ENCODE measurements around the gene RNF167. TPM values are rescaled to one million over a fixed set of nuclear protein-coding genes. Genes with fewer than 3 reads are reported as not detected.

RNF167 gene
- total RNA-seq, 1 donor from 2014 or later: 106 TPM

DNA sequence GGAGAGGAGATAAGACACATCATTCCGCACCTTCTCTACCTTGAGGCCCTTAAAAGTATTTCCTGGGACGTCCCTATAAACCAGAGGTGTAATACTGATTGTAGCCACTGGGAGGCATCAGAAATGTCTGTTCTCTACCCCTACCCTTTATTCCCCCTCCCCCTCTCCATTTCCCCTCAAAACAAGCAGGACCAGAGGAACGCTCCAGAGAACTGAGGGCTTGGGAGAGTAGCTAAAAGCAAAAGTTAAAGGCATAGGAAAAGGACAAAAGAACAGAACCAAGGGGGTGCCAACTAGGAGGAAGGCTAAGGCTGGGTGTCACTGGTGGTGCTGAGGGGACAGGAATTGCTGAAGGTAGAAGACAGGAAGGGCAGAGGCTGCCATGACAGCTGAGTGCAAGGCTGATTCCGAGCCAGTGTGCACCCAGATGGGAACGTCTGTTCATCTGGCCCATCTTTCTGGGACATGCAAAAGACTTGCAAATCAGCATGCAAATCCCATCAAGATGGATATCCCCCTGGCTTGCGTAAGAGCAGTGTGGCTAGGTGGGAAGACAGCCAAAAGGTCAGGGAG, 40.7 kb downstream of the RNF167 start:
- no peaks in the 10 kb centered on the region for H3K9me3 Mint-ChIP-seq (ENCODE audit: low read depth)
- peak; percentile 71 for TF ChIP-seq CTCF (IDR thresholded peaks at IDR 0.05; ENCODE audit: unreplicated experiment)
- H3K36me3 Mint-ChIP-seq (ENCODE audit: insufficient read depth): peaks cover 10% of the 10 kb centered on the region
- peaks cover 2% of the 10 kb centered on the region for H3K4me1 Mint-ChIP-seq (ENCODE audit: low read depth)
- H3K4me3 Mint-ChIP-seq (ENCODE audit: low read depth): no peak overlapping the region
- DNase-seq (ENCODE audit: low spot score, unreplicated experiment): peak; percentile 46
- no peaks in the 10 kb centered on the region for H3K27me3 Mint-ChIP-seq
- peak overlapping the region; percentile 29 for H3K27ac Mint-ChIP-seq

DNA sequence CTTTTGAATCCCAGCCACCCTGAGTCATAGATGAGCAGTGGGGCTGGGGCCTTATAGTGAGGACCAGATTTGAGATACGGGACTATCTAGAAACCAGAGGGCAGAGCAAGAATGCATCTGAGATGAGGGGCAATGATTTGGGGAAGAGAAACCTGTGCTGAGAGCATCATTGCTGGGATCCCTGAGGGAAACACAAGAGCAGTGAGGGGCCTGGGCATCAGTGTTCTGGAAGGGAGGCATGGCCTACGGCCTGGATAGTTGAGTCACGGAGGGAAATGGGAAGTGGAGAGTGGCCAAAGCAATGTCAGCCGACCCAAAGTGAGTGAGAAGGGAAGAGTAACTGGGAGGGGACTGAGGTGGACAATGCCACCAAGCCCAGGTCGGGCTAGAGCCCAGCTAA, 42.2 kb downstream of the RNF167 start:
- H3K27ac Mint-ChIP-seq: no peak overlapping the region
- peaks cover 8% of the 10 kb centered on the region for H3K4me1 Mint-ChIP-seq (ENCODE audit: low read depth)
- no peak for TF ChIP-seq CTCF (IDR thresholded peaks at IDR 0.05; ENCODE audit: unreplicated experiment)

GRCh38 chr17:4986403-4986802, 46.3 kb downstream of the RNF167 start:
- no peaks in the 10 kb centered on the region for H3K9me3 Mint-ChIP-seq (ENCODE audit: low read depth)
- H3K36me3 Mint-ChIP-seq (ENCODE audit: insufficient read depth): peaks cover 2% of the 10 kb centered on the region
- no peak for TF ChIP-seq CTCF (IDR thresholded peaks at IDR 0.05; ENCODE audit: unreplicated experiment)
- H3K4me3 Mint-ChIP-seq (ENCODE audit: low read depth): peak overlapping the region; percentile 81
- peaks cover 16% of the 10 kb centered on the region for H3K4me1 Mint-ChIP-seq (ENCODE audit: low read depth)
- peak overlapping the region; percentile 85 for H3K27ac Mint-ChIP-seq
- no peak for DNase-seq (ENCODE audit: low spot score, unreplicated experiment)
- H3K27me3 Mint-ChIP-seq: no peaks in the 10 kb centered on the region

More for the DNA sequence above, 42.2 kb downstream of the RNF167 start:
- H3K27me3 Mint-ChIP-seq: no peaks in the 10 kb centered on the region
- H3K4me3 Mint-ChIP-seq (ENCODE audit: low read depth): no peak overlapping the region
- peaks cover 9% of the 10 kb centered on the region for H3K36me3 Mint-ChIP-seq (ENCODE audit: insufficient read depth)
- DNase-seq (ENCODE audit: low spot score, unreplicated experiment): no peak
- no peaks in the 10 kb centered on the region for H3K9me3 Mint-ChIP-seq (ENCODE audit: low read depth)

GRCh38 chr17:4986951-4987766, 47.1 kb downstream of the RNF167 start, which contains the start of gene CAMTA2:
Gene CAMTA2 (minus strand): TSS chr17:4987675. CDS start chr17:4986222, 1,453 bp downstream.
- DNase-seq (ENCODE audit: low spot score, unreplicated experiment): peak; percentile 81
- peak; percentile 95 for TF ChIP-seq CTCF (IDR thresholded peaks at IDR 0.05; ENCODE audit: unreplicated experiment)
- no peaks in the 10 kb centered on the region for H3K27me3 Mint-ChIP-seq
- peaks cover 16% of the 10 kb centered on the region for H3K4me1 Mint-ChIP-seq (ENCODE audit: low read depth)
- H3K36me3 Mint-ChIP-seq (ENCODE audit: insufficient read depth): no peaks in the 10 kb centered on the region
- peak within 1 kb of the TSS; percentile 86 for H3K27ac Mint-ChIP-seq
- H3K4me3 Mint-ChIP-seq (ENCODE audit: low read depth): peak within 1 kb of the TSS; percentile 81
- H3K9me3 Mint-ChIP-seq (ENCODE audit: low read depth): no peaks in the 10 kb centered on the region

DNA sequence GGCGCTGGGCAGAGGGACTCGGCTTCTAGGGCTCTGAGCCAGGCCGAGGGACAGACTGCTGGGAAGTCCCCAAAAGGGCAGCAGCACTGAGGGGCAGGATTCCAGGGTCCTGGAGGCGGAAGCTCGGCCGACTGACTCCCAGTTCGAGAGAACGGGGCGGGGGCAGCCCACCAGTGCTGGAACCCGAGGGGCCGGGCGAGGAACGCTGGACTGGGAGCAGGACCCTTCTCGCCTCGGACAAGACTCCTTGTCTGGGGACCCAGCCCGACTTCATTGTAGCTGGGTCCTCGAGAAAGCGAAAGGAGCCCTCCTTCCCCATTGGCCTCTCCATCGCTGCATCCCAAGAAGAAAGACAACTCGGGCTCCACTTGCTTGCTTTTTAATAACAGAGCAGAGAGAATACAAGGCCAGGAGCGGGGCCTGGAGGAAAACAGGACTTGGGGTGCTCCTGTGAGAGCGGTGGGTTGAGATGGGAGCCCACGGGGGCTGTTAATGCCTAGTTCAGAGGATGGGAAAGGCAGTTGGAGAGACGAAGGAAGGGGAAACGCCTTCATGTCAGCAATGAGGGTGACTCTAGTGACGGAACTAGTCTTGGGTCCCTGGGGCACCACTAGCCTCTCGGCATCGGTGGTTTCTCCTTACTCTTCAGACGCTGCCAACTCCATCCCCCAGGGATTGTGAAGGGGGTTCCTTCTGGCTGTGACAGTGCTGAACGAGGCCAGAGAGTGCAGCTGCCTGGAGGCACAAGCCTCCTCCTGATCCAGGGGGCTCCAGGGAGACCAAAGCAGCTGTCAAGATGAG, 47.9 kb downstream of the RNF167 start:
- H3K27ac Mint-ChIP-seq: peak overlapping the region; percentile 86
- peaks cover 16% of the 10 kb centered on the region for H3K4me1 Mint-ChIP-seq (ENCODE audit: low read depth)
- no peaks in the 10 kb centered on the region for H3K9me3 Mint-ChIP-seq (ENCODE audit: low read depth)
- TF ChIP-seq CTCF (IDR thresholded peaks at IDR 0.05; ENCODE audit: unreplicated experiment): no peak
- H3K36me3 Mint-ChIP-seq (ENCODE audit: insufficient read depth): no peaks in the 10 kb centered on the region
- no peak for DNase-seq (ENCODE audit: low spot score, unreplicated experiment)
- H3K27me3 Mint-ChIP-seq: no peaks in the 10 kb centered on the region
- H3K4me3 Mint-ChIP-seq (ENCODE audit: low read depth): peak overlapping the region; percentile 81

Measured in progenitor cell of endocrine pancreas (in vitro differentiated cells).